HPDE6-E6E7 (cell line): ENCODE measurements around the gene CYP2W1.
"Not testable (repeated sequence)": the region's sequence is repeated elsewhere in the genome, so short reads cannot be mapped to it uniquely, and the experiment has no call there.

ENCODE experiments used
- DNase-seq: peaks from one replicate; pipeline ENCODE4 v3.0.0; 2011; ENCODE audit warnings: missing footprints; ENCODE audit errors: extremely low spot score

The CYP2W1 gene

GRCh38 chr7:997404-998395 is 14.7 kb downstream of the CYP2W1 start:
- DNase-seq = no peak

- DNase-seq = no peak
Measured at GRCh38 chr7:999149-999879, 16.3 kb downstream of the CYP2W1 start.

GRCh38 chr7:999941-1000935 is 17.3 kb downstream of the CYP2W1 start:
- no peak for DNase-seq

GRCh38 chr7:1001069-1001770 is 18.2 kb downstream of the CYP2W1 start:
- DNase-seq = not testable (repeated sequence)

GRCh38 chr7:1002026-1002425 is 19.0 kb downstream of the CYP2W1 start:
- DNase-seq = not testable (repeated sequence)

- not testable (repeated sequence) for DNase-seq
Measured at GRCh38 chr7:1002445-1002844, 19.5 kb downstream of the CYP2W1 start.

GRCh38 chr7:1004018-1004852 is 21.3 kb downstream of the CYP2W1 start:
- DNase-seq = no peak

- DNase-seq = no peak
Measured at GRCh38 chr7:1005303-1005702, 22.3 kb downstream of the CYP2W1 start.

- DNase-seq = no peak
Measured at GRCh38 chr7:1007901-1008300, 24.9 kb downstream of the CYP2W1 start.

- DNase-seq = no peak
Measured at GRCh38 chr7:1008733-1009363, 25.9 kb downstream of the CYP2W1 start.

- DNase-seq = no peak
Measured at GRCh38 chr7:1009747-1010146, 26.8 kb downstream of the CYP2W1 start.

GRCh38 chr7:1010226-1010625 is 27.2 kb downstream of the CYP2W1 start:
- no peak for DNase-seq

- DNase-seq = no peak
Measured at GRCh38 chr7:1011297-1012003, 28.5 kb downstream of the CYP2W1 start.

- no peak for DNase-seq
Measured at GRCh38 chr7:1012004-1012715, 29.2 kb downstream of the CYP2W1 start.

- DNase-seq = no peak
Measured at GRCh38 chr7:1012716-1013095, 29.7 kb downstream of the CYP2W1 start.

GRCh38 chr7:1013581-1013980 is 30.6 kb downstream of the CYP2W1 start:
- DNase-seq = no peak

- DNase-seq = no peak
Measured at GRCh38 chr7:1014681-1015080, 31.7 kb downstream of the CYP2W1 start.
